HEK293 (cell line): ENCODE measurements around the gene COPZ1.

Source experiments
- CTCF ChIA-PET: fragments of 350-600 bp; formaldehyde crosslinking; extraction: SDS; loops from one replicate; lab custom pipeline; 2021; ENCODE audit warnings: antibody characterized with exemption; lab: Yijun Ruan, JAX
- POLR2A ChIA-PET: fragments of 300-600 bp; formaldehyde crosslinking; extraction: SDS; loops from one replicate; lab custom pipeline; 2020; ENCODE audit warnings: antibody characterized with exemption, inconsistent platforms; lab: Yijun Ruan, JAX
- H3K27ac ChIP-seq: fragments of 200-500 bp; sonication (Bioruptor generic); 2 replicates; pipeline ENCODE4 v1.5.1; 2014; ENCODE audit warnings: low read depth, low read length, control low read depth, inconsistent platforms; ENCODE audit errors: extremely low read depth
- H3K36me3 ChIP-seq, 2 experiments: fragments of 200-500 bp in 1 of 2; sonication (Bioruptor generic) in 1 of 2; 1 replicate in 1 of 2; 2 replicates in 1 of 2; pipeline ENCODE4 v1.5.1; 2014 to 2017; ENCODE audit warnings: inconsistent platforms in 2 of 2, low read length in 2 of 2; ENCODE audit not compliant: control insufficient read depth in 2 of 2, insufficient read depth in 1 of 2
- H3K4me1 ChIP-seq: fragments of 200-500 bp; sonication (Bioruptor generic); 2 replicates; pipeline ENCODE4 v1.5.1; 2014; ENCODE audit warnings: mild to moderate bottlenecking, low read length, inconsistent platforms; ENCODE audit not compliant: control insufficient read depth, insufficient read depth
- H3K4me3 ChIP-seq: 2 replicates; pipeline ENCODE4 v1.5.1; 2011; ENCODE audit warnings: low read depth, mild to moderate bottlenecking, control low read depth, low read length, moderate library complexity
- H3K9me3 ChIP-seq: fragments of 200-500 bp; sonication (Bioruptor generic); 2 replicates; pipeline ENCODE4 v1.5.1; 2014; ENCODE audit warnings: low read depth, low read length, inconsistent platforms; ENCODE audit not compliant: control insufficient read depth, insufficient read depth
- EGR2 ChIP-seq: fragments of 450-650 bp; formaldehyde crosslinking; IDR thresholded peaks from 2 replicates; pipeline ENCODE4 v1.5.1; 2016; ENCODE audit warnings: low read depth, missing biosample characterization, missing genetic modification characterization
- FEZF1 ChIP-seq: fragments of 450-650 bp; formaldehyde crosslinking; IDR thresholded peaks from 2 replicates; pipeline ENCODE4 v1.5.1; 2016; ENCODE audit warnings: missing biosample characterization, missing genetic modification characterization
- IKZF3 ChIP-seq: fragments of 450-650 bp; IDR thresholded peaks from 2 replicates; pipeline ENCODE4 v1.5.0; 2018; ENCODE audit warnings: missing biosample characterization, mild to moderate bottlenecking, missing genetic modification characterization, moderate library complexity
- KLF17 ChIP-seq: fragments of 450-650 bp; formaldehyde crosslinking; IDR thresholded peaks from 2 replicates; pipeline ENCODE4 v1.5.1; 2016; ENCODE audit warnings: missing biosample characterization, missing genetic modification characterization
- KLF7 ChIP-seq: fragments of 450-650 bp; formaldehyde crosslinking; IDR thresholded peaks from 2 replicates; pipeline ENCODE4 v1.5.1; 2016; ENCODE audit warnings: missing biosample characterization, missing genetic modification characterization, borderline replicate concordance
- KLF9 ChIP-seq: fragments of 450-650 bp; formaldehyde crosslinking; IDR thresholded peaks from 2 replicates; pipeline ENCODE4 v1.5.1; 2016; ENCODE audit warnings: missing biosample characterization, missing genetic modification characterization, low read depth
- PRDM1 ChIP-seq: fragments of 450-650 bp; formaldehyde crosslinking; IDR thresholded peaks from 2 replicates; pipeline ENCODE4; 2016; ENCODE audit warnings: missing biosample characterization, missing genetic modification characterization
- SCRT2 ChIP-seq: fragments of 450-650 bp; formaldehyde crosslinking; IDR thresholded peaks from 2 replicates; pipeline ENCODE4 v1.5.1; 2016; ENCODE audit warnings: missing biosample characterization, missing genetic modification characterization
- SP7 ChIP-seq: fragments of 450-650 bp; formaldehyde crosslinking; IDR thresholded peaks from 2 replicates; pipeline ENCODE4 v1.5.1; 2016; ENCODE audit warnings: missing biosample characterization, missing genetic modification characterization
- ZBTB17 ChIP-seq: fragments of 450-650 bp; formaldehyde crosslinking; IDR thresholded peaks from 2 replicates; pipeline ENCODE4 v1.5.1; 2016; ENCODE audit warnings: missing biosample characterization, missing genetic modification characterization
- ZBTB44 ChIP-seq: fragments of 450-650 bp; IDR thresholded peaks from 2 replicates; pipeline ENCODE4 v1.5.1; 2018; ENCODE audit warnings: missing biosample characterization, mild to moderate bottlenecking, missing genetic modification characterization
- ZFHX2 ChIP-seq: fragments of 450-650 bp; formaldehyde crosslinking; conservative IDR thresholded peaks from 2 replicates; pipeline ENCODE4 v1.5.1; 2016; ENCODE audit warnings: missing biosample characterization, missing genetic modification characterization
- ZNF18 ChIP-seq: fragments of 450-650 bp; formaldehyde crosslinking; IDR thresholded peaks from 2 replicates; pipeline ENCODE4 v1.5.1; 2016; ENCODE audit warnings: missing biosample characterization, missing genetic modification characterization
- ZNF311 ChIP-seq: fragments of 450-650 bp; formaldehyde crosslinking; IDR thresholded peaks from 2 replicates; pipeline ENCODE4 v1.5.1; 2017; ENCODE audit warnings: missing biosample characterization, missing genetic modification characterization, borderline replicate concordance
- ZNF48 ChIP-seq: fragments of 450-650 bp; formaldehyde crosslinking; IDR thresholded peaks from 2 replicates; pipeline ENCODE4 v1.5.1; 2016; ENCODE audit warnings: missing biosample characterization, missing genetic modification characterization
- ZNF600 ChIP-seq: fragments of 450-650 bp; formaldehyde crosslinking; IDR thresholded peaks from 2 replicates; pipeline ENCODE4 v1.5.1; 2016; ENCODE audit warnings: missing biosample characterization, missing genetic modification characterization
- ZNF664 ChIP-seq: fragments of 450-650 bp; formaldehyde crosslinking; IDR thresholded peaks from 2 replicates; pipeline ENCODE4 v1.5.1; 2016; ENCODE audit warnings: missing biosample characterization, missing genetic modification characterization
- TF ChIP-seq, protein P1 (sequence below): fragments of 450-650 bp; formaldehyde crosslinking; IDR thresholded peaks from 2 replicates; pipeline ENCODE4 v1.5.1; 2016; ENCODE audit warnings: missing biosample characterization, missing genetic modification characterization, borderline replicate concordance
- TF ChIP-seq, protein P2 (sequence below): fragments of 450-650 bp; formaldehyde crosslinking; IDR thresholded peaks from 2 replicates; pipeline ENCODE4 v1.5.1; 2017; ENCODE audit warnings: missing biosample characterization, missing genetic modification characterization
- TF ChIP-seq, protein P3 (sequence below): fragments of 450-650 bp; formaldehyde crosslinking; IDR thresholded peaks from 2 replicates; pipeline ENCODE4 v1.5.1; 2016; ENCODE audit warnings: missing biosample characterization, missing genetic modification characterization, low read depth
- TF ChIP-seq, protein P4 (sequence below): fragments of 450-650 bp; formaldehyde crosslinking; IDR thresholded peaks from 2 replicates; pipeline ENCODE4 v1.5.1; 2017; ENCODE audit warnings: missing biosample characterization, mild to moderate bottlenecking, missing genetic modification characterization, moderate library complexity

Gene COPZ1

GRCh38 chr12:54286042-54287030 lies 38.6 kb upstream of the COPZ1 start (continued):
- peak; percentile 97 for TF ChIP-seq ZBTB17 (tag by site-specific recombination)
- peak; percentile 85 for TF ChIP-seq SCRT2 (tag by site-specific recombination)
- TF ChIP-seq, protein P1, sequence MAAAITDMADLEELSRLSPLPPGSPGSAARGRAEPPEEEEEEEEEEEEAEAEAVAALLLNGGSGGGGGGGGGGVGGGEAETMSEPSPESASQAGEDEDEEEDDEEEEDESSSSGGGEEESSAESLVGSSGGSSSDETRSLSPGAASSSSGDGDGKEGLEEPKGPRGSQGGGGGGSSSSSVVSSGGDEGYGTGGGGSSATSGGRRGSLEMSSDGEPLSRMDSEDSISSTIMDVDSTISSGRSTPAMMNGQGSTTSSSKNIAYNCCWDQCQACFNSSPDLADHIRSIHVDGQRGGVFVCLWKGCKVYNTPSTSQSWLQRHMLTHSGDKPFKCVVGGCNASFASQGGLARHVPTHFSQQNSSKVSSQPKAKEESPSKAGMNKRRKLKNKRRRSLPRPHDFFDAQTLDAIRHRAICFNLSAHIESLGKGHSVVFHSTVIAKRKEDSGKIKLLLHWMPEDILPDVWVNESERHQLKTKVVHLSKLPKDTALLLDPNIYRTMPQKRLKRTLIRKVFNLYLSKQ (tag by site-specific recombination): no peak
- no peak for TF ChIP-seq KLF7 (tag by site-specific recombination)
- TF ChIP-seq, protein P2, sequence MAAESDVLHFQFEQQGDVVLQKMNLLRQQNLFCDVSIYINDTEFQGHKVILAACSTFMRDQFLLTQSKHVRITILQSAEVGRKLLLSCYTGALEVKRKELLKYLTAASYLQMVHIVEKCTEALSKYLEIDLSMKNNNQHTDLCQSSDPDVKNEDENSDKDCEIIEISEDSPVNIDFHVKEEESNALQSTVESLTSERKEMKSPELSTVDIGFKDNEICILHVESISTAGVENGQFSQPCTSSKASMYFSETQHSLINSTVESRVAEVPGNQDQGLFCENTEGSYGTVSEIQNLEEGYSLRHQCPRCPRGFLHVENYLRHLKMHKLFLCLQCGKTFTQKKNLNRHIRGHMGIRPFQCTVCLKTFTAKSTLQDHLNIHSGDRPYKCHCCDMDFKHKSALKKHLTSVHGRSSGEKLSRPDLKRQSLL (tag by site-specific recombination): 0 out of 2 replicates have a peak, but pooled peaks have one; percentile 25
- TF ChIP-seq PRDM1: peak; percentile 55; the same call in 1 of the 2 replicates

GRCh38 chr12:54287261-54288157 lies 37.4 kb upstream of the COPZ1 start:
- H3K36me3 ChIP-seq: peaks cover 50 to 55% of the 10 kb centered on the region in 2 experiments
- CTCF ChIA-PET: interaction anchor here (0.7 to 3.1 kb wide), 11 partner anchors 8 to 318 kb away, joined by 3 to 20 read pairs (median 8); partner anchors contain the start of gene NFE2
- peak; percentile 47 for TF ChIP-seq EGR2 (tag by site-specific recombination)
- peak; percentile 31; the same call in 1 of the 2 replicates for TF ChIP-seq SP7 (tag by site-specific recombination)
- TF ChIP-seq, protein P3, sequence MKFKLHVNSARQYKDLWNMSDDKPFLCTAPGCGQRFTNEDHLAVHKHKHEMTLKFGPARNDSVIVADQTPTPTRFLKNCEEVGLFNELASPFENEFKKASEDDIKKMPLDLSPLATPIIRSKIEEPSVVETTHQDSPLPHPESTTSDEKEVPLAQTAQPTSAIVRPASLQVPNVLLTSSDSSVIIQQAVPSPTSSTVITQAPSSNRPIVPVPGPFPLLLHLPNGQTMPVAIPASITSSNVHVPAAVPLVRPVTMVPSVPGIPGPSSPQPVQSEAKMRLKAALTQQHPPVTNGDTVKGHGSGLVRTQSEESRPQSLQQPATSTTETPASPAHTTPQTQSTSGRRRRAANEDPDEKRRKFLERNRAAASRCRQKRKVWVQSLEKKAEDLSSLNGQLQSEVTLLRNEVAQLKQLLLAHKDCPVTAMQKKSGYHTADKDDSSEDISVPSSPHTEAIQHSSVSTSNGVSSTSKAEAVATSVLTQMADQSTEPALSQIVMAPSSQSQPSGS (tag by site-specific recombination): no peak
- peak; percentile 67 for TF ChIP-seq ZFHX2
- no peak for TF ChIP-seq ZNF48 (tag by site-specific recombination)
- TF ChIP-seq PRDM1: peak; percentile 53; the same call in 1 of the 2 replicates
- TF ChIP-seq ZNF311: no peak
- TF ChIP-seq ZNF600 (tag by site-specific recombination): peak; percentile 55
- peak; percentile 29 for TF ChIP-seq KLF9
- 0 out of 2 replicates have a peak, but pooled peaks have one; percentile 2 for TF ChIP-seq FEZF1
- TF ChIP-seq ZNF664 (tag by site-specific recombination): no peak
- TF ChIP-seq ZNF18 (tag by site-specific recombination): 0 out of 2 replicates have a peak, but pooled peaks have one; percentile 23
- TF ChIP-seq SCRT2 (tag by site-specific recombination): peak; percentile 75; the same call in 1 of the 2 replicates
- TF ChIP-seq KLF17 (tag by site-specific recombination): 0 out of 2 replicates have a peak, but pooled peaks have one; percentile 54
- TF ChIP-seq, protein P4, sequence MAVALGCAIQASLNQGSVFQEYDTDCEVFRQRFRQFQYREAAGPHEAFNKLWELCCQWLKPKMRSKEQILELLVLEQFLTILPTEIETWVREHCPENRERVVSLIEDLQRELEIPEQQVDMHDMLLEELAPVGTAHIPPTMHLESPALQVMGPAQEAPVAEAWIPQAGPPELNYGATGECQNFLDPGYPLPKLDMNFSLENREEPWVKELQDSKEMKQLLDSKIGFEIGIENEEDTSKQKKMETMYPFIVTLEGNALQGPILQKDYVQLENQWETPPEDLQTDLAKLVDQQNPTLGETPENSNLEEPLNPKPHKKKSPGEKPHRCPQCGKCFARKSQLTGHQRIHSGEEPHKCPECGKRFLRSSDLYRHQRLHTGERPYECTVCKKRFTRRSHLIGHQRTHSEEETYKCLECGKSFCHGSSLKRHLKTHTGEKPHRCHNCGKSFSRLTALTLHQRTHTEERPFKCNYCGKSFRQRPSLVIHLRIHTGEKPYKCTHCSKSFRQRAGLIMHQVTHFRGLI (tag by site-specific recombination): peak; percentile 59; the same call in 1 of the 2 replicates
- TF ChIP-seq ZBTB44 (tag by site-specific recombination): no peak
- peak; percentile 72 for TF ChIP-seq IKZF3 (tag by site-specific recombination)

More at GRCh38 chr12:54287261-54288157, 37.4 kb upstream of the COPZ1 start:
- H3K9me3 ChIP-seq: no peaks in the 10 kb centered on the region
- H3K4me3 ChIP-seq: no peak overlapping the region
- peak overlapping the region; percentile 42 for H3K27ac ChIP-seq
- H3K4me1 ChIP-seq: peaks cover 7% of the 10 kb centered on the region
- POLR2A ChIA-PET: interaction anchor here (0.6 to 2.5 kb wide), 22 partner anchors 8 to 99 kb away, joined by 3 to 27 read pairs (median 4); partner anchors contain the start of genes COPZ1, NFE2 and SMUG1
